BLaER1 treated with 17β-estradiol and CSF1 and Interleukin-3, amounts not matched to agents 10 nM and 100 nM (cell line): ENCODE results near the gene TUBA4A.

ENCODE experiments used
- H3K27ac ChIP-seq, 11 experiments: shearing (Covaris generic); formaldehyde crosslinking; 2 replicates each; pipeline ENCODE4 v1.8.1; 2022
- H3K27me3 ChIP-seq, 11 experiments: shearing (Covaris generic); formaldehyde crosslinking; 2 replicates each; pipeline ENCODE4 v1.8.1; 2022
- H3K36me3 ChIP-seq, 11 experiments: shearing (Covaris generic); formaldehyde crosslinking; 2 replicates each; pipeline ENCODE4 v1.8.1; 2022
- H3K4me1 ChIP-seq, 10 experiments: shearing (Covaris generic); formaldehyde crosslinking; 2 replicates each; pipeline ENCODE4 v1.8.1; 2022
- H3K4me2 ChIP-seq, 11 experiments: shearing (Covaris generic); formaldehyde crosslinking; 2 replicates each; pipeline ENCODE4 v1.8.1; 2022
- H3K4me3 ChIP-seq, 10 experiments: shearing (Covaris generic); formaldehyde crosslinking; 2 replicates each; pipeline ENCODE4 v1.8.1; 2022
- H3K9ac ChIP-seq, 11 experiments: shearing (Covaris generic); formaldehyde crosslinking; 2 replicates each; pipeline ENCODE4 v1.8.1; 2022
- H3K9me3 ChIP-seq, 11 experiments: shearing (Covaris generic); formaldehyde crosslinking; replicated peaks in 1 of 11; 2 replicates each; pipeline ENCODE4 v1.8.1; 2022
- H4K20me1 ChIP-seq, 11 experiments: shearing (Covaris generic); formaldehyde crosslinking; 2 replicates each; pipeline ENCODE4 v1.8.1; 2022
- Cebpa-rat ChIP-seq, 11 experiments: shearing (Covaris generic); IDR thresholded peaks; 2 replicates each; pipeline ENCODE4 v1.8.1; 2022

The TUBA4A gene

GRCh38 chr2:219253753-219254589 lies at the start of gene TUBA4A:
Gene TUBA4A, minus strand, starts transcription at chr2:219253918. Its CDS starts 60 bp downstream, at chr2:219253858.
- Histone ChIP-seq H4K20me1 (peaks cover 0 to 28% (median 0%) of the 10 kb centered on the region in 11 experiments; a peak in 3 of 22 replicates), H3K9me3 (no peaks in the 10 kb centered on the region), H3K36me3 (peaks cover 0 to 17% (median 6%) of the 10 kb centered on the region in 11 experiments; a peak in 8 of 22 replicates), H3K27me3 (peaks cover 0 to 20% (median 14%) of the 10 kb centered on the region in 11 experiments; a peak in 10 of 22 replicates), H3K4me2 (peak within 1 kb of the TSS; percentile 91 to 100 (median 99)), H3K4me1 (peaks cover 54 to 69% (median 67%) of the 10 kb centered on the region in 10 experiments), H3K27ac (peak within 1 kb of the TSS; percentile 18 to 88 (median 77); a peak in 21 of 22 replicates), H3K4me3 (peak within 1 kb of the TSS; percentile 59 to 78 (median 66)), H3K9ac (peak within 1 kb of the TSS; percentile 66 to 81 (median 78))
- no peak for TF ChIP-seq Cebpa-rat (IDR thresholded peaks at IDR 0.05)

- no peak overlapping the region for H3K9ac ChIP-seq
- H4K20me1 ChIP-seq, result peaks cover 0 to 41% (median 6%) of the 10 kb centered on the region in 11 experiments; a peak in 11 of 22 replicates
- no peak overlapping the region for H3K4me2 ChIP-seq
- H3K9me3 ChIP-seq, result no peaks in the 10 kb centered on the region
- TF ChIP-seq Cebpa-rat (IDR thresholded peaks at IDR 0.05), result no peak
- peaks cover 0 to 12% (median 4%) of the 10 kb centered on the region in 10 experiments; a peak in 8 of 20 replicates for H3K4me1 ChIP-seq
- H3K4me3 ChIP-seq, result no peak overlapping the region
- no peak overlapping the region for H3K27ac ChIP-seq
- H3K36me3 ChIP-seq, result no peaks in the 10 kb centered on the region
- peaks cover 53 to 87% (median 73%) of the 10 kb centered on the region in 11 experiments for H3K27me3 ChIP-seq
Measured at GRCh38 chr2:219302412-219302968, 48.8 kb upstream of the TUBA4A start.

GRCh38 chr2:219300022-219300421 lies 46.3 kb upstream of the TUBA4A start:
- Histone ChIP-seq H4K20me1 (peaks cover 0 to 34% (median 0%) of the 10 kb centered on the region in 11 experiments; a peak in 10 of 22 replicates), H3K4me1 (peaks cover 0 to 11% (median 7%) of the 10 kb centered on the region in 10 experiments; a peak in 13 of 20 replicates), H3K4me2 (no peak overlapping the region), H3K27me3 (peaks cover 53 to 64% (median 63%) of the 10 kb centered on the region in 11 experiments), H3K9ac (no peak overlapping the region), H3K4me3 (no peak overlapping the region), H3K9me3 (no peaks in the 10 kb centered on the region), H3K27ac (no peak overlapping the region), H3K36me3 (no peaks in the 10 kb centered on the region)
- no peak for TF ChIP-seq Cebpa-rat (IDR thresholded peaks at IDR 0.05)

DNA sequence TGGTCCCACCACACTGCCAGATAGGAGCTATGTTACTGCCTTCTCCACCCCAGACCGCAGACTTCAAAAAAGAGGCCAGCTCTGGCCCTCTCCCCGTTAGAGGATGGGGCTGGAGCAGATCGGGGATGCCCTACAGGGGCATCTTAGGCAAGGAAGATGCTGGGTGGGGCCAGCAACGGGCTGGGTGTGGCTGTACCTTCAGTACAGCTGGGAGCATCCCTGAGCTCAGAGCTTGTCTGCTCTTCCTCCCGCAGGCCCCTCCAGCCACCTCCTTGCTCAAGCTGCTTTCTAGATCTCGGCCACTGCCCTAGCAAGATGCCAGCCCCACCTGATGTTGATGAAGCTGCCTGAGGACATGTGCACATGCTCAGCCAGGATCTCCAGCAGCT lies 45.6 kb upstream of the TUBA4A start:
- no peak for TF ChIP-seq Cebpa-rat (IDR thresholded peaks at IDR 0.05)
- peaks cover 0 to 34% (median 0%) of the 10 kb centered on the region in 11 experiments; a peak in 10 of 22 replicates for H4K20me1 ChIP-seq

GRCh38 chr2:219298759-219299371 lies 45.1 kb upstream of the TUBA4A start:
- H3K27ac ChIP-seq, result no peak overlapping the region
- H3K9ac ChIP-seq, result peak overlapping the region in 2 of 11 experiments; percentile 11 to 50; a peak in 4 of 22 replicates
- H3K36me3 ChIP-seq, result no peaks in the 10 kb centered on the region
- H3K4me2 ChIP-seq, result peak overlapping the region in 10 of 11 experiments; percentile 19 to 64 (median 50); a peak in 13 of 22 replicates
- H3K9me3 ChIP-seq, result no peaks in the 10 kb centered on the region
- peaks cover 0 to 34% (median 0%) of the 10 kb centered on the region in 11 experiments; a peak in 10 of 22 replicates for H4K20me1 ChIP-seq
- no peak for TF ChIP-seq Cebpa-rat (IDR thresholded peaks at IDR 0.05)
- peaks cover 48 to 52% (median 51%) of the 10 kb centered on the region in 11 experiments for H3K27me3 ChIP-seq
- peaks cover 6 to 19% (median 14%) of the 10 kb centered on the region in 10 experiments; a peak in 18 of 20 replicates for H3K4me1 ChIP-seq
- H3K4me3 ChIP-seq, result no peak overlapping the region

More for the DNA sequence above, 45.6 kb upstream of the TUBA4A start:
- Histone ChIP-seq H3K9ac (peak overlapping the region in 1 of 11 experiments; percentile 11; a peak in 2 of 22 replicates), H3K36me3 (no peaks in the 10 kb centered on the region), H3K4me3 (no peak overlapping the region), H3K4me2 (peak overlapping the region in 7 of 11 experiments; percentile 35 to 64 (median 56); a peak in 11 of 22 replicates), H3K4me1 (peaks cover 1 to 14% (median 9%) of the 10 kb centered on the region in 10 experiments; a peak in 17 of 20 replicates), H3K27me3 (peaks cover 51 to 57% (median 56%) of the 10 kb centered on the region in 11 experiments), H3K9me3 (no peaks in the 10 kb centered on the region), H3K27ac (no peak overlapping the region)

GRCh38 chr2:219297766-219298456 lies 44.2 kb upstream of the TUBA4A start:
- Histone ChIP-seq H3K4me1 (peaks cover 8 to 20% (median 16%) of the 10 kb centered on the region in 10 experiments; a peak in 18 of 20 replicates), H3K4me3 (no peak overlapping the region), H3K27me3 (peaks cover 38 to 42% (median 42%) of the 10 kb centered on the region in 11 experiments), H3K9me3 (no peaks in the 10 kb centered on the region), H3K4me2 (no peak overlapping the region), H3K9ac (no peak overlapping the region), H3K27ac (no peak overlapping the region), H3K36me3 (no peaks in the 10 kb centered on the region), H4K20me1 (peaks cover 0 to 24% (median 0%) of the 10 kb centered on the region in 11 experiments; a peak in 9 of 22 replicates)
- no peak for TF ChIP-seq Cebpa-rat (IDR thresholded peaks at IDR 0.05)

- Histone ChIP-seq H3K4me1 (peaks cover 8 to 20% (median 16%) of the 10 kb centered on the region in 10 experiments; a peak in 18 of 20 replicates), H3K4me2 (no peak overlapping the region), H3K9ac (no peak overlapping the region), H3K4me3 (no peak overlapping the region), H3K36me3 (no peaks in the 10 kb centered on the region), H3K27me3 (peaks cover 27 to 31% (median 31%) of the 10 kb centered on the region in 11 experiments), H4K20me1 (peaks cover 0 to 16% (median 0%) of the 10 kb centered on the region in 11 experiments; a peak in 7 of 22 replicates), H3K27ac (no peak overlapping the region), H3K9me3 (no peaks in the 10 kb centered on the region)
- TF ChIP-seq Cebpa-rat (IDR thresholded peaks at IDR 0.05), result no peak
Measured at GRCh38 chr2:219296631-219297391, 43.1 kb upstream of the TUBA4A start.
